ENCODE measurements around the gene TNS1. TPM values are rescaled to one million over a fixed set of nuclear protein-coding genes. Genes with fewer than 3 reads are reported as not detected.

TNS1 gene
- total RNA-seq, 1 experiment from 2014 or later, result 4.5 TPM

- Mint-ChIP-seq H3K27ac (no peak overlapping the region), H3K4me3 (peak overlapping the region; percentile 44), H3K4me1 (peaks cover 20% of the 10 kb centered on the region), H3K36me3 (peaks cover 1% of the 10 kb centered on the region), H3K9me3 (peaks cover 13% of the 10 kb centered on the region), H3K27me3 (ENCODE audit: low read depth) (peaks cover 17% of the 10 kb centered on the region)
- CTCF ChIA-PET, result interaction anchor here (0.6 to 1.5 kb wide), 35 partner anchors 9 to 1069 kb away, joined by 3 to 18 read pairs (median 4); no protein-coding TSS in a partner anchor
- POLR2A ChIA-PET, result no interaction called here
- DNase-seq (ENCODE audit: low spot score) (peak; percentile 93), ATAC-seq (peak; percentile 97)
- TF ChIP-seq GABPB1 (CRISPR knock-in tag; IDR thresholded peaks at IDR 0.05), result no peak
- no peak for TF ChIP-seq AFF4 (CRISPR knock-in tag; IDR thresholded peaks at IDR 0.05; ENCODE audit: borderline replicate concordance)
- no peak for TF ChIP-seq FOXJ3 (CRISPR knock-in tag; IDR thresholded peaks at IDR 0.05; ENCODE audit: borderline replicate concordance)
- no peak for TF ChIP-seq RORB (CRISPR knock-in tag; IDR thresholded peaks at IDR 0.05)
- TF ChIP-seq MAX (CRISPR knock-in tag; IDR thresholded peaks at IDR 0.05), result peak; percentile 84; the same call in 1 of the 2 replicates
- TF ChIP-seq ATF1 (CRISPR knock-in tag; IDR thresholded peaks at IDR 0.05), result no peak
- TF ChIP-seq E2F5 (CRISPR knock-in tag; IDR thresholded peaks at IDR 0.05), result no peak
- TF ChIP-seq USF2 (CRISPR knock-in tag; IDR thresholded peaks at IDR 0.05), result peak; percentile 88
- TF ChIP-seq OVOL2 (CRISPR knock-in tag; IDR thresholded peaks at IDR 0.05; ENCODE audit: borderline replicate concordance), result no peak
- no peak for TF ChIP-seq TCF7 (CRISPR knock-in tag; IDR thresholded peaks at IDR 0.05; ENCODE audit: low read depth)
- peak; percentile 89 for TF ChIP-seq CTCF (IDR thresholded peaks at IDR 0.05)
- no peak for TF ChIP-seq NR2C2 (CRISPR knock-in tag; IDR thresholded peaks at IDR 0.05)
- no peak for TF ChIP-seq GRHL2 (CRISPR knock-in tag; IDR thresholded peaks at IDR 0.05; ENCODE audit: insufficient replicate concordance, severe bottlenecking)
- TF ChIP-seq STAT6 (CRISPR knock-in tag; conservative IDR thresholded peaks at IDR 0.05; ENCODE audit: low read depth), result no peak
- no peak for TF ChIP-seq PRRX2 (CRISPR knock-in tag; IDR thresholded peaks at IDR 0.05)
- no peak for TF ChIP-seq ZNF219 (CRISPR knock-in tag; IDR thresholded peaks at IDR 0.05; ENCODE audit: borderline replicate concordance)
- TF ChIP-seq CREM (CRISPR knock-in tag; IDR thresholded peaks at IDR 0.05), result 0 out of 2 replicates have a peak, but pooled peaks have one; percentile 33
- no peak for TF ChIP-seq IRF2 (CRISPR knock-in tag; IDR thresholded peaks at IDR 0.05; ENCODE audit: borderline replicate concordance, low read depth)
- no peak for TF ChIP-seq ZNF425 (CRISPR knock-in tag; conservative IDR thresholded peaks at IDR 0.05)
Measured at GRCh38 chr2:217756375-217757107, 246.3 kb downstream of the TNS1 start.

All from WTC11 (cell line).